Measurements from ENCODE around the gene ZNF772. TPM values are rescaled to one million over a fixed set of nuclear protein-coding genes. Genes with fewer than 3 reads are reported as not detected.
"Not testable (repeated sequence)": the region's sequence is repeated elsewhere in the genome, so short reads cannot be mapped to it uniquely, and the experiment has no call there.

ZNF772 gene
- 10 to 100 TPM; 12.0 to 15.2 (median 14.1) TPM for total RNA-seq
- 1 to 10 TPM; 2.7 to 8.7 (median 3.0) TPM for polyA plus RNA-seq
- long read RNA-seq, donor 1, full-length matches to known transcripts, result 6 of 7 reads
- long read RNA-seq, donor 1, partial matches to known transcripts, result 0 of 7 reads
- long read RNA-seq, donor 1, other reads (novel, unspliced or antisense), result 1 of 7 reads
- long read RNA-seq, donor 2, partial matches to known transcripts, result 0 of 8 reads
- long read RNA-seq, donor 2, other reads (novel, unspliced or antisense), result 3 of 8 reads

GRCh38 chr19:57477191-57478008 lies at the start of gene ZNF772:
TSS of gene ZNF772 (minus strand) at chr19:57477566. CDS start at chr19:57477309, 257 bp downstream.
- DNase-seq (peak; percentile 89 to 93), ATAC-seq (peak; percentile 100)
- peaks cover 22 to 38% of the 10 kb centered on the region in 2 donors for H3K36me3 ChIP-seq (ENCODE audit: insufficient read depth in 1 of 2, low read depth in 1 of 2)
- no peaks in the 10 kb centered on the region for H3K4me1 ChIP-seq
- no peaks in the 10 kb centered on the region for H3K27me3 ChIP-seq (ENCODE audit: insufficient read depth in 3 of 3, low read length in 2 of 3)
- 5 to 9% (median 7%) methylated on average over 38 of the region's 38 CpGs for WGBS, 3 donors
- TF ChIP-seq CTCF (IDR thresholded peaks at IDR 0.05), result peak; percentile 48
- H3K4me3 ChIP-seq, result peak within 1 kb of the TSS; percentile 91
- peaks cover 69% of the 10 kb centered on the region for H3K9me3 ChIP-seq
- peak within 1 kb of the TSS; percentile 85 for H3K27ac ChIP-seq
- intact Hi-C loops (cut with DNase I), result no loop called here

GRCh38 chr19:57518021-57518420 lies 40.7 kb upstream of the ZNF772 start:
- H3K4me1 ChIP-seq; ATAC-seq; intact Hi-C loops (cut with DNase I); H3K27ac ChIP-seq; H3K27me3 ChIP-seq (ENCODE audit: insufficient read depth in 3 of 3, low read length in 2 of 3); DNase-seq; H3K9me3 ChIP-seq; H3K4me3 ChIP-seq: not testable (repeated sequence)
- WGBS, 3 donors, result 84 to 89% (median 86%) methylated on average over 4 of the region's 4 CpGs
- H3K36me3 ChIP-seq (ENCODE audit: insufficient read depth in 1 of 2, low read depth in 1 of 2), result peaks cover 19 to 35% of the 10 kb centered on the region in 2 donors

DNA sequence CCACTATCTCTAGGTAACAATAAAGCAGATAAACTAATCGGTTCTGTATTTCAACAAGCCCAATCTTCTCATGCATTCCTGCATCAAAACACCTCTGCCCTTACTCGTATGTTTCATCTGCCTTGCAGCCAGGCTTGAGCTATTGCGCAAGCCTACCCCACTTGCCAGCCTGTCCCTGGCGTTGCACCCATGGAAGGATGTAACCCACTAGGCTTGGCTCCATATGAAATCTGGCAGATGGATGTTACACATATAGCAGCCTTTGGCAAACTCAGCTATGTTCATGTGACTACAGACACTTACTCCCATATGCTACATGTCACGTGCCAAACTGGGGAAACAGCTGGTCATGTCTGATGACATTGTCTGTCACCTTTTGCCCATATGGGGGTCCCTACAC lies 37.9 kb upstream of the ZNF772 start:
- no peak for TF ChIP-seq CTCF (IDR thresholded peaks at IDR 0.05)
- Histone ChIP-seq H3K4me1 (no peaks in the 10 kb centered on the region), H3K4me3 (no peak overlapping the region), H3K27ac (no peak overlapping the region), H3K9me3 (peaks cover 28% of the 10 kb centered on the region), H3K27me3 (ENCODE audit: insufficient read depth in 3 of 3, low read length in 2 of 3) (no peaks in the 10 kb centered on the region), H3K36me3 (ENCODE audit: insufficient read depth in 1 of 2, low read depth in 1 of 2) (peaks cover 19 to 40% of the 10 kb centered on the region in 2 donors)
- intact Hi-C loops (cut with DNase I), result no loop called here
- WGBS, 3 donors, result 68 to 83% (median 80%) methylated on average over 5 of the region's 5 CpGs
- no peak for ATAC-seq
- DNase-seq, result no peak

DNA sequence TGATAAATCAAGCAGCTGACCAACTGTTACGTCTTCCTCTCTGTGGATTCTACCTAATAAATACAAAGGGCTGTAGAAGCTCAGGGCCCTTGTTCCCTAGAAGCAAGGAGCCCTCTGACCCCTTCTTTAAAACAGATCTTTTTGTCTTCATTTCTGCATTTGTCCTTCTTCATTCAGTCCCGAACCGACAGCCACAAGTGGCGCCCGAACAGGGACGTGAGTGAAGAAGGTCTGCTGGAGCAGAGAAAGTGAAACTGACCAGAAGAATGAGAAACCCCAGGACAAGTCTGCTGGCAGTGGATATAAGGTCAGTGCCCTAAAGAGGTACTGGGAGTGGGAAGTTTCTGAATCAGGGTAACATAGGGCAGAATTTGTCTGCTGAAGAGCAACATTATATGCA lies 35.5 kb upstream of the ZNF772 start:
- no peak for ATAC-seq
- intact Hi-C loops (cut with DNase I), result no loop called here

More for the DNA sequence above, 35.5 kb upstream of the ZNF772 start:
- DNase-seq, result no peak
- Histone ChIP-seq H3K27me3 (ENCODE audit: insufficient read depth in 3 of 3, low read length in 2 of 3) (no peaks in the 10 kb centered on the region), H3K4me3 (no peak overlapping the region), H3K4me1 (no peaks in the 10 kb centered on the region), H3K36me3 (ENCODE audit: insufficient read depth in 1 of 2, low read depth in 1 of 2) (peaks cover 19 to 44% of the 10 kb centered on the region in 2 donors), H3K9me3 (peaks cover 40% of the 10 kb centered on the region), H3K27ac (no peak overlapping the region)
- no peak for TF ChIP-seq CTCF (IDR thresholded peaks at IDR 0.05)
- 93 to 97% (median 95%) methylated on average over 6 of the region's 6 CpGs for WGBS, 3 donors

All from psoas muscle (tissue), 8 donors.